Measurements from ENCODE around the gene SLC37A1.

SLC37A1 gene

GRCh38 chr21:42580076-42580792, 66.6 kb downstream of the SLC37A1 start:
- no peak for DNase-seq (ENCODE audit: low read depth in 1 of 2, low spot score in 1 of 2)
- no peak overlapping the region for H3K27ac ChIP-seq (replicated peaks)
- H3K27me3 ChIP-seq (ENCODE audit: insufficient read depth, poor library complexity, severe bottlenecking) = no peaks in the 10 kb centered on the region
- no peak overlapping the region for H3K4me3 ChIP-seq (replicated peaks; ENCODE audit: insufficient read depth, low read length)
- TF ChIP-seq, protein P1, sequence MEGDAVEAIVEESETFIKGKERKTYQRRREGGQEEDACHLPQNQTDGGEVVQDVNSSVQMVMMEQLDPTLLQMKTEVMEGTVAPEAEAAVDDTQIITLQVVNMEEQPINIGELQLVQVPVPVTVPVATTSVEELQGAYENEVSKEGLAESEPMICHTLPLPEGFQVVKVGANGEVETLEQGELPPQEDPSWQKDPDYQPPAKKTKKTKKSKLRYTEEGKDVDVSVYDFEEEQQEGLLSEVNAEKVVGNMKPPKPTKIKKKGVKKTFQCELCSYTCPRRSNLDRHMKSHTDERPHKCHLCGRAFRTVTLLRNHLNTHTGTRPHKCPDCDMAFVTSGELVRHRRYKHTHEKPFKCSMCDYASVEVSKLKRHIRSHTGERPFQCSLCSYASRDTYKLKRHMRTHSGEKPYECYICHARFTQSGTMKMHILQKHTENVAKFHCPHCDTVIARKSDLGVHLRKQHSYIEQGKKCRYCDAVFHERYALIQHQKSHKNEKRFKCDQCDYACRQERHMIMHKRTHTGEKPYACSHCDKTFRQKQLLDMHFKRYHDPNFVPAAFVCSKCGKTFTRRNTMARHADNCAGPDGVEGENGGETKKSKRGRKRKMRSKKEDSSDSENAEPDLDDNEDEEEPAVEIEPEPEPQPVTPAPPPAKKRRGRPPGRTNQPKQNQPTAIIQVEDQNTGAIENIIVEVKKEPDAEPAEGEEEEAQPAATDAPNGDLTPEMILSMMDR (IDR thresholded peaks at IDR 0.05; ENCODE audit: insufficient read depth, low read length) = no peak
- TF ChIP-seq REST (IDR thresholded peaks at IDR 0.05; ENCODE audit: insufficient replicate concordance, low read depth) = no peak
- no peak for TF ChIP-seq SPI1 (IDR thresholded peaks at IDR 0.05; ENCODE audit: borderline replicate concordance, low read depth)
- no peak for TF ChIP-seq POLR2AphosphoS5 (IDR thresholded peaks at IDR 0.05; ENCODE audit: low read depth)
- no peak for TF ChIP-seq GABPA (IDR thresholded peaks at IDR 0.05; ENCODE audit: low read depth)

GRCh38 chr21:42580793-42581321, 67.2 kb downstream of the SLC37A1 start:
- no peaks in the 10 kb centered on the region for H3K27me3 ChIP-seq (ENCODE audit: insufficient read depth, poor library complexity, severe bottlenecking)
- no peak overlapping the region for H3K27ac ChIP-seq (replicated peaks)
- H3K4me3 ChIP-seq (replicated peaks; ENCODE audit: insufficient read depth, low read length) = no peak overlapping the region
- TF ChIP-seq, protein P1 (IDR thresholded peaks at IDR 0.05; ENCODE audit: insufficient read depth, low read length) = no peak
- TF ChIP-seq GABPA (IDR thresholded peaks at IDR 0.05; ENCODE audit: low read depth) (no peak), POLR2AphosphoS5 (IDR thresholded peaks at IDR 0.05; ENCODE audit: low read depth) (no peak), SPI1 (IDR thresholded peaks at IDR 0.05; ENCODE audit: borderline replicate concordance, low read depth) (no peak), REST (IDR thresholded peaks at IDR 0.05; ENCODE audit: insufficient replicate concordance, low read depth) (no peak)
- no peak for DNase-seq (ENCODE audit: low read depth in 1 of 2, low spot score in 1 of 2)

- no peak for DNase-seq (ENCODE audit: low read depth in 1 of 2, low spot score in 1 of 2)
- no peaks in the 10 kb centered on the region for H3K27me3 ChIP-seq (ENCODE audit: insufficient read depth, poor library complexity, severe bottlenecking)
- H3K4me3 ChIP-seq (replicated peaks; ENCODE audit: insufficient read depth, low read length) = no peak overlapping the region
- TF ChIP-seq POLR2AphosphoS5 (IDR thresholded peaks at IDR 0.05; ENCODE audit: low read depth) = no peak
- TF ChIP-seq SPI1 (IDR thresholded peaks at IDR 0.05; ENCODE audit: borderline replicate concordance, low read depth) = no peak
- TF ChIP-seq, protein P1 (IDR thresholded peaks at IDR 0.05; ENCODE audit: insufficient read depth, low read length) = no peak
- no peak for TF ChIP-seq REST (IDR thresholded peaks at IDR 0.05; ENCODE audit: insufficient replicate concordance, low read depth)
- no peak for TF ChIP-seq GABPA (IDR thresholded peaks at IDR 0.05; ENCODE audit: low read depth)
- H3K27ac ChIP-seq (replicated peaks) = no peak overlapping the region
Observed at GRCh38 chr21:42581336-42581992, 67.8 kb downstream of the SLC37A1 start.
